HCT116 (cell line): ENCODE results near the gene GORASP1. TPM values are rescaled to one million over a fixed set of nuclear protein-coding genes. Genes with fewer than 3 reads are reported as not detected.

Experiments
- ATAC-seq: fragments of 200-7000 bp; cut with Tn5 transposase; 2 replicates; pipeline ENCODE4 v1.9.1; 2020; ENCODE audit warnings: mild to moderate bottlenecking, moderate library complexity
- BruUV-seq: library from RNA; stranded (reverse); fragments of 400-500 nt; replicated peaks from 2 replicates; lab custom pipeline; 2021; lab: Mats Ljungman, UMichigan
- CTCF ChIA-PET: fragments of 300-600 bp; sonication (Branson Sonifier 250); formaldehyde crosslinking; loops from one replicate; lab custom pipeline; 2021; ENCODE audit warnings: antibody characterized with exemption; lab: Charles Lee
- POLR2A ChIA-PET: fragments of 300-600, 350-600 bp; sonication (Branson Sonifier 250); formaldehyde crosslinking; loops from one replicate; lab custom pipeline; 2021; ENCODE audit warnings: antibody characterized with exemption; lab: Charles Lee
- RAD21 ChIA-PET, 2 experiments: fragments of 300-600 bp; sonication (Branson Sonifier 250); formaldehyde crosslinking; loops; one replicate each; lab custom pipeline; 2023; ENCODE audit warnings: low total read pairs in 2 of 2; ENCODE audit not compliant: uncharacterized antibody in 2 of 2, unreplicated experiment in 2 of 2, low non-redundant PET in 1 of 2; lab: Charles Lee
- DNase-seq: peaks from one replicate; pipeline ENCODE4 v3.0.0-alpha.2; 2010; ENCODE audit warnings: low read depth, low spot score
- H2AFZ ChIP-seq: fragments of 200-600 bp; shearing (Covaris generic), sonication (generic); 2 replicates; pipeline ENCODE4 v1.6.1; 2017; ENCODE audit warnings: low read depth, mixed run types, mixed read lengths, antibody characterized with exemption, low read length; ENCODE audit not compliant: poor library complexity, severe bottlenecking
- H3K27ac ChIP-seq: 2 replicates; pipeline ENCODE4 v1.5.1; 2012; ENCODE audit warnings: low read depth, low read length
- H3K27me3 ChIP-seq: fragments of 200-600 bp; sonication (generic); 2 replicates; pipeline ENCODE4 v1.6.1; 2016; ENCODE audit warnings: mixed run types, low read length, mixed read lengths; ENCODE audit not compliant: insufficient read depth
- H3K36me3 ChIP-seq, 2 experiments: fragments of 200-500 bp in 1 of 2; fragments of 200-600 bp in 1 of 2; sonication (Bioruptor generic) in 1 of 2; sonication (generic) in 1 of 2; 2 replicates each; pipeline versions ENCODE4 v1.5.1 to v1.6.1; 2014 to 2016; ENCODE audit warnings: low read length in 2 of 2, inconsistent platforms in 1 of 2, mixed read lengths in 1 of 2, mixed run types in 1 of 2; ENCODE audit not compliant: insufficient read depth in 2 of 2, control insufficient read depth in 1 of 2
- H3K4me1 ChIP-seq, 2 experiments: fragments of 200-600 bp in 1 of 2; sonication (generic) in 1 of 2; 2 replicates each; pipeline versions ENCODE4 v1.5.1 to v1.6.1; 2012 to 2017; ENCODE audit warnings: low read length in 2 of 2, inconsistent platforms in 1 of 2, mild to moderate bottlenecking in 1 of 2, mixed read lengths in 1 of 2, mixed run types in 1 of 2, moderate library complexity in 1 of 2; ENCODE audit not compliant: insufficient read depth in 2 of 2, control insufficient read depth in 1 of 2
- H3K4me2 ChIP-seq: fragments of 200-600 bp; sonication (generic); 2 replicates; pipeline ENCODE4 v1.6.1; 2017; ENCODE audit warnings: mixed run types, low read length, mixed read lengths
- H3K4me3 ChIP-seq, 2 experiments: fragments of 200-600 bp in 1 of 2; sonication (generic) in 1 of 2; replicated peaks in 1 of 2; 2 replicates each; pipeline ENCODE4 v1.5.1; 2011 to 2016; ENCODE audit warnings: low read length in 2 of 2, control low read depth in 1 of 2, low read depth in 1 of 2, mild to moderate bottlenecking in 1 of 2, mixed read lengths in 1 of 2, mixed run types in 1 of 2
- H3K79me2 ChIP-seq: fragments of 200-600 bp; sonication (generic); 2 replicates; pipeline ENCODE4 v1.6.1; 2017; ENCODE audit warnings: mild to moderate bottlenecking, mixed run types, low read length, moderate library complexity, mixed read lengths; ENCODE audit not compliant: insufficient read depth
- H3K9ac ChIP-seq: fragments of 200-600 bp; sonication (generic); 2 replicates; pipeline ENCODE4 v1.6.1; 2016; ENCODE audit warnings: low read length, mixed read lengths
- H3K9me2 ChIP-seq: fragments of 200-600 bp; sonication (generic), shearing (Covaris generic); 2 replicates; pipeline ENCODE4 v1.6.1; 2017; ENCODE audit warnings: mixed run types, mild to moderate bottlenecking, moderate library complexity; ENCODE audit not compliant: insufficient read depth
- H3K9me3 ChIP-seq, 2 experiments: fragments of 200-500 bp in 1 of 2; fragments of 200-600 bp in 1 of 2; sonication (Bioruptor generic) in 1 of 2; sonication (generic) in 1 of 2; 2 replicates each; pipeline ENCODE4 v1.6.1; 2014 to 2017; ENCODE audit warnings: low read length in 2 of 2, mixed read lengths in 2 of 2, inconsistent platforms in 1 of 2, low read depth in 1 of 2, mild to moderate bottlenecking in 1 of 2, mixed run types in 1 of 2, moderate library complexity in 1 of 2; ENCODE audit not compliant: control insufficient read depth in 1 of 2, insufficient read depth in 1 of 2
- H4K20me1 ChIP-seq: fragments of 200-600 bp; sonication (generic), shearing (Covaris generic); 2 replicates; pipeline ENCODE4 v1.6.1; 2017; ENCODE audit warnings: mixed run types, mild to moderate bottlenecking, moderate library complexity; ENCODE audit not compliant: insufficient read depth
- ATF3 ChIP-seq: IDR thresholded peaks from 2 replicates; pipeline ENCODE4 v1.6.1; 2012
- CBX3 ChIP-seq: IDR thresholded peaks from 2 replicates; pipeline ENCODE4 v1.6.1; 2012; ENCODE audit warnings: low read depth
- CTCF ChIP-seq, 3 experiments: fragments of 200-600 bp in 1 of 3; sonication (generic) in 1 of 3; IDR thresholded peaks in 2 of 3; conservative IDR thresholded peaks in 1 of 3; 2 replicates each; pipeline ENCODE4 v1.5.1; 2012 to 2017; ENCODE audit warnings: low read depth in 2 of 3, low read length in 2 of 3, antibody characterized with exemption in 1 of 3, borderline replicate concordance in 1 of 3, control low read depth in 1 of 3, mild to moderate bottlenecking in 1 of 3, mixed read lengths in 1 of 3, mixed run types in 1 of 3, moderate library complexity in 1 of 3; ENCODE audit not compliant: insufficient read depth in 1 of 3
- EGR1 ChIP-seq: IDR thresholded peaks from 2 replicates; pipeline ENCODE4 v1.6.1; 2012; ENCODE audit warnings: low read depth
- POLR2A ChIP-seq: IDR thresholded peaks from 2 replicates; pipeline ENCODE4 v1.7.0; 2011; ENCODE audit warnings: borderline replicate concordance; ENCODE audit not compliant: insufficient read depth, insufficient read length; ENCODE audit errors: extremely low read depth
- RAD21 ChIP-seq: IDR thresholded peaks from 2 replicates; pipeline ENCODE4 v1.6.1; 2012; ENCODE audit warnings: low read depth, mild to moderate bottlenecking
- SIN3A ChIP-seq: IDR thresholded peaks from 2 replicates; pipeline ENCODE4 v1.6.1; 2012; ENCODE audit warnings: low read depth
- SRF ChIP-seq: IDR thresholded peaks from 2 replicates; pipeline ENCODE4 v1.6.1; 2012; ENCODE audit warnings: low read depth
- YY1 ChIP-seq: IDR thresholded peaks from 2 replicates; pipeline ENCODE4 v1.6.1; 2011; ENCODE audit warnings: low read length, low read depth, moderate library complexity, mild to moderate bottlenecking; ENCODE audit not compliant: insufficient replicate concordance; ENCODE audit errors: extremely low read depth
- ZBTB33 ChIP-seq: IDR thresholded peaks from 2 replicates; pipeline ENCODE4 v1.6.1; 2011; ENCODE audit warnings: mild to moderate bottlenecking, low read length, moderate library complexity; ENCODE audit not compliant: insufficient replicate concordance; ENCODE audit errors: extremely low read depth
- ZFX ChIP-seq: fragments of 450-650 bp; IDR thresholded peaks from 2 replicates; pipeline ENCODE4 v1.6.1; 2017
- intact Hi-C: fragments of 100-400 bp; cut with micrococcal nuclease; formaldehyde crosslinking; loops from 2 replicates; pipeline ENCODE4 v1.10.0; 2022
- total RNA-seq: library from RNA; stranded (reverse); gene quantifications from one replicate; pipeline ENCODE4 v1.2.1, GENCODE V29; 2021; ENCODE audit not compliant: unreplicated experiment

GORASP1 gene
- total RNA-seq, 1 experiment from 2014 or later: 38.8 TPM

GRCh38 chr3:39142067-39142466 lies 34.6 kb upstream of the GORASP1 start:
- no peak overlapping the region for H3K9ac ChIP-seq
- TF ChIP-seq EGR1: no peak
- TF ChIP-seq SIN3A: no peak
- no peak for TF ChIP-seq ZFX
- TF ChIP-seq RAD21: no peak
- no peak for TF ChIP-seq ATF3
- no peak for TF ChIP-seq CBX3
- TF ChIP-seq, all 23 proteins: peak for 0
- Histone ChIP-seq H3K27ac (peak overlapping the region; percentile 58), H3K4me1 (peaks cover 41 to 45% of the 10 kb centered on the region in 2 experiments), H3K9me2 (no peaks in the 10 kb centered on the region), H2AFZ (no peak overlapping the region), H3K79me2 (peaks cover 22% of the 10 kb centered on the region), H3K27me3 (no peaks in the 10 kb centered on the region), H3K4me2 (peak overlapping the region; percentile 77), H3K36me3 (peaks cover 24 to 40% of the 10 kb centered on the region in 2 experiments), H3K9me3 (no peaks in the 10 kb centered on the region), H3K4me3 (peak overlapping the region in 1 of 2 experiments; percentile 36; a peak in 1 of 4 replicates), H4K20me1 (peaks cover 8% of the 10 kb centered on the region; the same call in 1 of the 2 replicates)
- ChIA-PET RAD21 (no interaction called here), CTCF (interaction anchor here (1.1 kb wide), 1 partner anchor 15 kb away, joined by 3 read pairs; no protein-coding TSS in a partner anchor), POLR2A (no interaction called here)
- DNase-seq: no peak
- ATAC-seq: no peak
- no TSS peak for BruUV-seq
- intact Hi-C loops: no loop called here

GRCh38 chr3:39141171-39141995 lies 34.0 kb upstream of the GORASP1 start:
- peaks cover 15% of the 10 kb centered on the region for H3K79me2 ChIP-seq
- BruUV-seq: no TSS peak
- ATAC-seq (peak; percentile 88), DNase-seq (no peak)
- peaks cover 36 to 38% of the 10 kb centered on the region in 2 experiments for H3K4me1 ChIP-seq
- no peaks in the 10 kb centered on the region for H3K27me3 ChIP-seq
- ChIA-PET POLR2A (no interaction called here), CTCF (interaction anchor here (1.1 kb wide), 1 partner anchor 15 kb away, joined by 3 read pairs; no protein-coding TSS in a partner anchor), RAD21 (no interaction called here)
- H3K9me2 ChIP-seq: no peaks in the 10 kb centered on the region
- peak overlapping the region; percentile 58 for H3K27ac ChIP-seq
- H4K20me1 ChIP-seq: peaks cover 3% of the 10 kb centered on the region; the same call in 1 of the 2 replicates
- H3K36me3 ChIP-seq: peaks cover 24 to 40% of the 10 kb centered on the region in 2 experiments
- H2AFZ ChIP-seq: no peak overlapping the region
- peak overlapping the region; percentile 77 for H3K4me2 ChIP-seq
- no peaks in the 10 kb centered on the region for H3K9me3 ChIP-seq
- peak overlapping the region in 1 of 2 experiments; percentile 36; a peak in 2 of 4 replicates for H3K4me3 ChIP-seq
- intact Hi-C loops: no loop called here
- H3K9ac ChIP-seq: peak overlapping the region; percentile 38
- TF ChIP-seq RAD21: no peak
- TF ChIP-seq SRF: no peak
- TF ChIP-seq ZFX: no peak
- no peak for TF ChIP-seq YY1
- TF ChIP-seq CBX3: peak; percentile 95
- no peak for TF ChIP-seq ZBTB33
- TF ChIP-seq POLR2A: no peak
- TF ChIP-seq CTCF (IDR thresholded peaks at IDR 0.05 in 2 of 3, conservative IDR thresholded peaks at IDR 0.05 in 1 of 3; ENCODE audit: borderline replicate concordance in 1 of 3, insufficient read depth in 1 of 3, low read depth in 2 of 3, low read length in 2 of 3): no peak
